MCF 10A (cell line): ENCODE results near the gene PSMA2. TPM values are rescaled to one million over a fixed set of nuclear protein-coding genes. Genes with fewer than 3 reads are reported as not detected.

Experiments used
- BruUV-seq: library from RNA; stranded (reverse); fragments of 400-500 nt; replicated peaks from 2 replicates; lab custom pipeline; 2021; lab: Mats Ljungman, UMichigan
- CTCF ChIA-PET: fragments of 300-600 bp; sonication (Branson Sonifier 250); formaldehyde crosslinking; extraction: SDS; loops from one replicate; lab custom pipeline; 2021; ENCODE audit warnings: antibody characterized with exemption, inconsistent platforms; lab: Yijun Ruan, JAX
- POLR2A ChIA-PET: fragments of 300-600, 350-650 bp; sonication (Branson Sonifier 250); formaldehyde crosslinking; extraction: SDS; loops from one replicate; lab custom pipeline; 2020; ENCODE audit warnings: antibody characterized with exemption, inconsistent platforms; lab: Yijun Ruan, JAX
- DNase-seq: peaks from one replicate; pipeline ENCODE4 v3.0.0-alpha.2; 2018; ENCODE audit not compliant: unreplicated experiment
- H3K27ac Mint-ChIP-seq: one replicate; pipeline ENCODE4 v1.8.0; 2022; ENCODE audit warnings: mild to moderate bottlenecking, low read depth, mixed read lengths; ENCODE audit not compliant: unreplicated experiment
- H3K27me3 Mint-ChIP-seq: one replicate; pipeline ENCODE4 v1.8.0; 2022; ENCODE audit warnings: mixed read lengths; ENCODE audit not compliant: insufficient read depth, unreplicated experiment
- H3K36me3 Mint-ChIP-seq: one replicate; pipeline ENCODE4 v1.8.0; 2022; ENCODE audit warnings: mild to moderate bottlenecking, moderate library complexity, mixed read lengths; ENCODE audit not compliant: insufficient read depth, unreplicated experiment
- H3K4me1 Mint-ChIP-seq: one replicate; pipeline ENCODE4 v1.8.0; 2022; ENCODE audit warnings: mixed read lengths; ENCODE audit not compliant: insufficient read depth, unreplicated experiment
- H3K4me3 Mint-ChIP-seq: one replicate; pipeline ENCODE4 v1.8.0; 2022; ENCODE audit warnings: mild to moderate bottlenecking, moderate library complexity, mixed read lengths; ENCODE audit not compliant: unreplicated experiment
- H3K9me3 Mint-ChIP-seq: one replicate; pipeline ENCODE4 v1.8.0; 2022; ENCODE audit warnings: mixed read lengths; ENCODE audit not compliant: unreplicated experiment
- CTCF ChIP-seq: fragments of 200-600 bp; IDR thresholded peaks from one replicate; pipeline ENCODE4 v1.8.0; 2022; ENCODE audit warnings: antibody characterized with exemption, mild to moderate bottlenecking; ENCODE audit not compliant: unreplicated experiment
- intact Hi-C: fragments of 100-400 bp; cut with micrococcal nuclease; formaldehyde crosslinking; loops from 2 replicates; pipeline ENCODE4 v1.14.1; 2022
- total RNA-seq: library from RNA; stranded (reverse); gene quantifications from 2 replicates; pipeline ENCODE4 v1.2.3, GENCODE V29; 2022

PSMA2 gene
- total RNA-seq, 1 experiment from 2014 or later, result 73.8 TPM

DNA sequence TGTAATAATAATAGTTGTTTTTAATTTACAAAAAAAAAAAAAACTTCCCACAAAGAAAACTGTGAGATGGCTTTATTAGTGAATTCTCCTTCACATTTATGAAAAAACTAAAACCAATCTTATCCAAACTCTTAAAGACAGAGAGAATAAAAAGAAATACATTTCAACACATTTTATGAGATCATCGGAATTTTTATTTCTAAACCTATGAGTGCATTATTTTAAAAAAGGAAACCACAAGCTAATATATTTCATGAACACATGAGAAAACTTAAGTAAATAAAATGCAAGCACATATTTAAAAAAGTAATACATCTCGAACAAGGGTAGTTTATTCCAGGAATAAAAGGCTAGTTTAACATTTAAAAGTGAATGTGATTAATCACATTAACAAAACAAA lies 51.6 kb downstream of the PSMA2 start:
- ChIA-PET POLR2A (no interaction called here), CTCF (interaction anchor here (1.2 to 5.4 kb wide), 3 partner anchors 13 to 938 kb away, joined by 3 to 50 read pairs (median 5); no protein-coding TSS in a partner anchor)
- no peaks in the 10 kb centered on the region for H3K9me3 Mint-ChIP-seq
- peaks cover 9% of the 10 kb centered on the region for H3K4me1 Mint-ChIP-seq
- no peaks in the 10 kb centered on the region for H3K36me3 Mint-ChIP-seq
- TF ChIP-seq CTCF, result no peak
- H3K27me3 Mint-ChIP-seq, result no peaks in the 10 kb centered on the region
- intact Hi-C loops, result loop anchor here (10.0 kb wide), 2 partner anchors 306 to 606 kb away; no protein-coding TSS in a partner anchor
- H3K4me3 Mint-ChIP-seq, result no peak overlapping the region
- no peak overlapping the region for H3K27ac Mint-ChIP-seq
- no peak for DNase-seq
- no TSS peak for BruUV-seq

DNA sequence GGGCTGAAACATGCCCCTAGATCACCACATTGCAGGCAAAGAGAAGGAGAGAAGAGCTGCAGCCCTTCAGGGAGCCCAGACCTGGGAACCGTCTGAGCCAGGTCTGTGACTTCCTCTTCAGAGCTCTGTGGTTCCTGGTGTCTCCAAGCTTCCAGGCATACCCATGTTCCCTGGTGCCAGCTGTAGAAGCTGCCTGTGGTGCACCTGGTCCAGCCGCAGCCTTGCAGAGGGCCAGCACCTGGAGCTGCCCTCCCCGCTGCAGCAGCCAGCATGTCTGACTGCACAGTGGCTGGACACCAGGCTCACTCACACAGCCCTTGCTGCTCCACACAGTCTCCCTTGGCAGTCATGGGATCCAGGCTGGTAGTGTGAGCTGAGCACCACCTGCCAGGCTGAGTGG lies 53.7 kb downstream of the PSMA2 start:
- CTCF ChIA-PET, result interaction anchor here (0.6 to 4.5 kb wide), 8 partner anchors 8 to 936 kb away, joined by 3 to 89 read pairs (median 6); no protein-coding TSS in a partner anchor
- Mint-ChIP-seq H3K36me3 (no peaks in the 10 kb centered on the region), H3K9me3 (no peaks in the 10 kb centered on the region), H3K4me3 (no peak overlapping the region), H3K27me3 (no peaks in the 10 kb centered on the region), H3K27ac (no peak overlapping the region), H3K4me1 (no peaks in the 10 kb centered on the region)
- intact Hi-C loops, result loop anchor here (5.0 kb wide), 1 partner anchor 46 kb away; no protein-coding TSS in a partner anchor
- no TSS peak for BruUV-seq
- DNase-seq, result no peak
- POLR2A ChIA-PET, result no interaction called here
- no peak for TF ChIP-seq CTCF

GRCh38 chr7:42877862-42878261 lies 54.1 kb downstream of the PSMA2 start:
- intact Hi-C loops, result loop anchor here (5.0 kb wide), 1 partner anchor 46 kb away; no protein-coding TSS in a partner anchor
- H3K27me3 Mint-ChIP-seq, result no peaks in the 10 kb centered on the region
- no TSS peak for BruUV-seq
- CTCF ChIA-PET, result interaction anchor here (0.6 to 4.5 kb wide), 10 partner anchors 8 to 936 kb away, joined by 3 to 89 read pairs (median 4); no protein-coding TSS in a partner anchor
- H3K9me3 Mint-ChIP-seq, result no peaks in the 10 kb centered on the region
- H3K4me3 Mint-ChIP-seq, result no peak overlapping the region
- no peak overlapping the region for H3K27ac Mint-ChIP-seq
- TF ChIP-seq CTCF, result no peak
- POLR2A ChIA-PET, result interaction anchor here (1.7 kb wide), 1 partner anchor 19 kb away, joined by 4 read pairs; no protein-coding TSS in a partner anchor
- peaks cover under 1% of the 10 kb centered on the region for H3K4me1 Mint-ChIP-seq
- DNase-seq, result no peak
- no peaks in the 10 kb centered on the region for H3K36me3 Mint-ChIP-seq

DNA sequence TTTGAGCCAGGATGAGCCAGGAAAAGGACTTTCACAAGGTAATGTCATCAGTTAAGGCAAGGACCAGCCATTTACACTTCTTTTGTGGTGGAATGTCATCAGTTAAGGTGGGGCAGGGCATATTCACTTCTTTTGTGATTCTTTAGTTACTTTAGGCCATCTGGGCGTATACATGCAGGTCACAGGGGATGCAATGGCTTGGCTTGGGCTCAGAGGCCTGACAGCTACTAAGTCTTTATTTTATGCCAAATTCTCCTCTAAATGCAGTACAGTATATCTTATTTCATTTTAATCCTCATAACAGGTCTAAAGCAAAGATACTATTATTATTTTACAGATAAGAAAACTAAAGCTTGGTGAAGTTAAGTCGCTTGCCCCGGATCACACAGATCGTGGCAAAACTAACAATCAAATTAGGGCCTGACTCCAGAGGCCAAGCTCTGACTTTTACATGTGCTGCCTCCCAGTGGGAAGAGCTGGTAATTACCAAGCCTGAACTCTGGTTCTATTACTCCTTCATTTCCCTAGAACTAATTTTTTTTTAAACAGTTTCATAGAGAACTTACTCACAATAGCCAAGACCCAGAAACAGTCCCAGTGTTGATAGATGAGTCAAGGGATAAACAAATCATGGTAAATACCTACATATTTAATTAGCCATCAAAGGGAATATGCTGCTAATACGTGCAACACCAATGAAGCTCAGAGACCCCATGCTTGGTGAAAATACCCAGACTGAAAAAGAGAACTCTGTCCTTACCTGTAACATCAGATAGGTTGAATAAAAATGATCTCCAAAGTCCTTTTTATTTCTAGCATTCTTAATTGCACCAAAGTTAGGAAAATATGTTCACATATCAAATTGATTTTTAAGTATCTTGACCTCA lies 55.5 kb downstream of the PSMA2 start:
- no TSS peak for BruUV-seq
- ChIA-PET POLR2A (interaction anchor here (0.7 to 1.7 kb wide), 6 partner anchors 18 to 936 kb away, joined by 3 to 5 read pairs (median 4); no protein-coding TSS in a partner anchor), CTCF (interaction anchor here (0.5 to 4.5 kb wide), 31 partner anchors 9 to 1346 kb away, joined by 3 to 89 read pairs (median 4); partner anchors contain the start of genes MRPL32 and PSMA2)
- peak; percentile 76 for TF ChIP-seq CTCF
- no peaks in the 10 kb centered on the region for H3K27me3 Mint-ChIP-seq
- no peak overlapping the region for H3K4me3 Mint-ChIP-seq
- peak; percentile 79 for DNase-seq
- peaks cover 7% of the 10 kb centered on the region for H3K4me1 Mint-ChIP-seq
- no peaks in the 10 kb centered on the region for H3K36me3 Mint-ChIP-seq
- intact Hi-C loops, result loop anchor here (1.0 to 5.0 kb wide), 2 partner anchors 44 to 936 kb away; no protein-coding TSS in a partner anchor
- H3K27ac Mint-ChIP-seq, result no peak overlapping the region
- no peaks in the 10 kb centered on the region for H3K9me3 Mint-ChIP-seq
